Glomerular endothelial cell (primary cell): ENCODE measurements around the gene HMGCS1. TPM values are rescaled to one million over a fixed set of nuclear protein-coding genes. Genes with fewer than 3 reads are reported as not detected.
A peak's percentile ranks its signal among the peaks of the same experiment; 100 is the strongest.
"Not testable (repeated sequence)": the region's sequence is repeated elsewhere in the genome, so short reads cannot be mapped to it uniquely, and the experiment has no call there.

Experiments
- DNase-seq: peaks from one replicate; pipeline ENCODE4 v3.0.0-alpha.2; 2011; ENCODE audit warnings: low read depth, low spot score; ENCODE audit errors: extremely low read depth
- total RNA-seq: library from RNA; depleted of rRNA; stranded (reverse); fragments of >200 nt; gene quantifications from 2 replicates; pipeline ENCODE4 v1.2.3, GENCODE V29; 2015

HMGCS1 gene
- 34.1 and 41.8 TPM in 2 replicates for total RNA-seq

- DNase-seq, result peak; percentile 97
These were observed at the start of gene HMGCS1 for GRCh38 chr5:43313035-43313853. Gene HMGCS1, minus strand, starts transcription at chr5:43313412. Its CDS starts 14,447 bp downstream, at chr5:43298965.

- no peak for DNase-seq
These were observed 45.5 kb upstream of the HMGCS1 start for GRCh38 chr5:43358726-43359125.

GRCh38 chr5:43358301-43358700 lies 45.1 kb upstream of the HMGCS1 start:
- DNase-seq, result no peak

GRCh38 chr5:43357878-43358281 lies 44.7 kb upstream of the HMGCS1 start:
- DNase-seq, result no peak

GRCh38 chr5:43357067-43357466 lies 43.9 kb upstream of the HMGCS1 start:
- no peak for DNase-seq

GRCh38 chr5:43354774-43355173 lies 41.6 kb upstream of the HMGCS1 start:
- no peak for DNase-seq

GRCh38 chr5:43353668-43354067 lies 40.5 kb upstream of the HMGCS1 start:
- DNase-seq, result no peak

GRCh38 chr5:43352915-43353314 lies 39.7 kb upstream of the HMGCS1 start:
- no peak for DNase-seq

- no peak for DNase-seq
These were observed 38.9 kb upstream of the HMGCS1 start for GRCh38 chr5:43352131-43352530.

- DNase-seq, result no peak
These were observed 35.7 kb upstream of the HMGCS1 start for GRCh38 chr5:43348861-43349363.

GRCh38 chr5:43348207-43348606 lies 35.0 kb upstream of the HMGCS1 start:
- no peak for DNase-seq

GRCh38 chr5:43338862-43339261 lies 25.6 kb upstream of the HMGCS1 start:
- no peak for DNase-seq

- no peak for DNase-seq
These were observed 22.9 kb upstream of the HMGCS1 start for GRCh38 chr5:43336159-43336558.

GRCh38 chr5:43335681-43336080 lies 22.5 kb upstream of the HMGCS1 start:
- DNase-seq, result no peak

GRCh38 chr5:43332401-43332800 lies 19.2 kb upstream of the HMGCS1 start:
- DNase-seq, result no peak

GRCh38 chr5:43325624-43326023 lies 12.4 kb upstream of the HMGCS1 start:
- DNase-seq, result not testable (repeated sequence)

GRCh38 chr5:43323488-43323887 lies 10.3 kb upstream of the HMGCS1 start:
- DNase-seq, result not testable (repeated sequence)

- no peak for DNase-seq
These were observed 7.6 kb upstream of the HMGCS1 start for GRCh38 chr5:43320846-43321245.

- no peak for DNase-seq
These were observed 3.2 kb upstream of the HMGCS1 start for GRCh38 chr5:43316421-43316820.

GRCh38 chr5:43315682-43316081 lies 2.5 kb upstream of the HMGCS1 start:
- no peak for DNase-seq

GRCh38 chr5:43315263-43315662 lies 2.1 kb upstream of the HMGCS1 start:
- DNase-seq, result no peak

GRCh38 chr5:43314724-43315123 lies 1.5 kb upstream of the HMGCS1 start:
- DNase-seq, result no peak
